ENCODE measurements around the gene ZSWIM4.
A peak's percentile ranks its signal among the peaks of the same experiment; 100 is the strongest.
"Not testable (repeated sequence)": the region's sequence is repeated elsewhere in the genome, so short reads cannot be mapped to it uniquely, and the experiment has no call there.

ZSWIM4 gene

DNA sequence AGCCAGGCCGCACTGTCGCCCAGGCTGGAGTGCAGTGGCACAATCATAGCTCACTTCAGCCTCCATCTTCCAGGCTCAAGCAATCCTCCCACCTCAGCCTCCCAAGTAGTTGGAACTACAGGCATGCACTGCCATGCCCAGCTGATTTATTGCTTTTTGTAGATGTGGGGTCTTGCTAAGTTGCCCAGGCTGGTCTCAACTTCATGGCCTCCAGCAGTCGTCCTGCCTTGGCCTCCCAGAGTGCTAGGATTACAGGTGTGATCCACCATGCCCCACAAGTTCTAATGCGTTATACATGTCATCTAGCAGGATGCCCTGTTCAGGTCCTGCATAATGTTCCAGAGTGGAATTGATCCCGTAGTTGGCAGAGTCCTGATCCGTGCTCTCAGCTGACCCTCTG lies 16.4 kb upstream of the ZSWIM4 start:
- no peak for DNase-seq

DNA sequence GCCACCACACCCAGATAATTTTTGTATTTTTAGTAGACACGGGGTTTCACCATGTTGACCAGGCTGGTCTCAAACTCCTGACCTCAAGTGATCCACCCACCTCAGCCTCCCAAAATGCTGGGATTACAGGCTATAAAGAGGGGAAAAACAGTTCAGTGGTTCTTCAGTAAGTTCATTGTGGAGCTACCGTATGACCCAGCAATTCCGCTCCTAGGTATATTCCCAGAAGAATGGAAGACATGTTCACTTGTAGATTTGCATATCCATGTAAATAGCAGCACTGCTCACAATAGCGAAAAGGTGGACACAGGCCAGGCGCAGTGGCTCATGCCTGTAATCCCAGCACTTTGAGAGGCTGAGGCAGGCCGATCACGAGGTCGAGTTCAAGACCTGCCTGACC lies 15.4 kb upstream of the ZSWIM4 start:
- not testable (repeated sequence) for DNase-seq

DNA sequence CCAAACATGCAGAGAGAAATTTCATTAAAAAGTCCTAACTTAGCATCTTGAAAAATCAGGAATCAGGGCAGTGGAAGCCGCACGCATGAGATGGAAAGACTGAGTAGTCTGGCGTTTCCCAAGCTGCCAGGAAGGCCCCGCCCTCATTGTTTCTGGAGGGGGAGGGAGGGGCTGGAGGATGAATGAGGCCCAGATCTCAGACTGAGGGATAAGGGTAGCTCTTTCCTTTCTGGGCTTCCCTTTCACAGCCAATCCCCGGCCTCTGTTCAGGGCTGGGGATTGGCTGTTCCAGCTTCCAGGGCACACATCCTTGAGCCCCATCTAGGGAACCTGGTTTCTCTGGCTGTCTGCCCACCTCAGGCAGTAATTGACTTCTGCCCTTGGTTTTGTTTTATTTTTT lies 13.7 kb upstream of the ZSWIM4 start:
- peak; percentile 36 for DNase-seq

DNA sequence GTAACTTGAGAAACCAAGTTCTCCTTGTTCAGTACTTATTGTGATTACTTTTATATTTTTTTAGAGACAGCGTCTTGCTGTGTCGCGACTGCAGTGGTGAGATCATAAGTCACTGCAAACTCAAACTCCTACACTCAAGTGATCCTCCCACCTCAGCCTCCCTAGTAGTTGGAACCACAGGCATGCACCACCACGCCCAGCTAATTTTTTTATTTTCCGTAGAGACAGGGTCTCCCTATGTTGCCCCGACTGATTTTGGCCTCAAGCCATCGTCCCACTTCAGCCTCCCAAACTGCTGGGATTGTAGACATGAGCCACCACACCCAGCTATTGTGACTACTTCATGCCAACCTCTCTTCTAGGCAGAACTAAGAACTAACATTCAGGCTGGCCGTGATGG lies 12.7 kb upstream of the ZSWIM4 start:
- DNase-seq, result no peak

DNA sequence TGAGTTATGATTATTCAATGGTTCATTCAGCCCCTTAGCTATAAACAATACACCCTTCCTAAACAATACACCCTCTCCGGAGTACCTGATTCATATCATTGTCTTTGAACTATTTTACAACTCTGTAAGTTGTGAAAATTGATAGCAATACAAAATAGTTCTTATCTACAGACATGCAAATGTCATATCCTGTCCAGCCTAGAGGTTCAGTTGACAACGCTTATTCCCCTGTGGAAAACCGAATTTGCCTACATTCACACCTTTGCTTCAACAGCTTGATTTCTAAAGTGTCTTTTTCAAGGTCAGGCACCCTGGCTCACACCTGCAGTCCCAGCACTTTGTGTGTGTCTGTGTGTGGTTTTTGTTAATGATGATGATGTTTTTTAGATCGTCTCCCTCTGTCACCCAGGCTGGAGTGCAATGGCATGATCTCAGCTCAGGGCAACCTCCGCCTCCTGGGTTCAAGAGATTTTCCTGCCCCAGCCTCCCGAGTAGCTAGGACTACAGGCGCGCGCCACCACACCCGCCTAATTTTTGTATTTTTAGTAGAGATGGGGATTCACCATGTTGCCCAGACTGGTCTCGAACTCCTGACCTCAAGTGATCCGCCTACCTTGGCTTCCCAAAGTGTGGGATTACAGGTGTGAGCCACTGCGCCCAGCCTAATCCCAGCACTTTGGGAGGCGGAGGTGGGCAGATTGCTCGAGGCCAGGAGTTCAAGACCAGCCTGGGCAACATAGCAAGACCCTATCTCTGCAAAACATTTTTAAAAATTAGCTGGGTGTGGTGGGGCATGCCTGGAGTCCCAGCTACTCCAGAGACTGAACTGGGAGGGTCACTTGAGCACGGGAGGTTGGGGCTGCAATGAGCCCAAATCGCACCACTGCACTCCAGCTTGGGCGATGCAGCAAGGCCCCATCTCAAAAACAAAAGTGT lies 11.4 kb upstream of the ZSWIM4 start:
- no peak for DNase-seq

DNA sequence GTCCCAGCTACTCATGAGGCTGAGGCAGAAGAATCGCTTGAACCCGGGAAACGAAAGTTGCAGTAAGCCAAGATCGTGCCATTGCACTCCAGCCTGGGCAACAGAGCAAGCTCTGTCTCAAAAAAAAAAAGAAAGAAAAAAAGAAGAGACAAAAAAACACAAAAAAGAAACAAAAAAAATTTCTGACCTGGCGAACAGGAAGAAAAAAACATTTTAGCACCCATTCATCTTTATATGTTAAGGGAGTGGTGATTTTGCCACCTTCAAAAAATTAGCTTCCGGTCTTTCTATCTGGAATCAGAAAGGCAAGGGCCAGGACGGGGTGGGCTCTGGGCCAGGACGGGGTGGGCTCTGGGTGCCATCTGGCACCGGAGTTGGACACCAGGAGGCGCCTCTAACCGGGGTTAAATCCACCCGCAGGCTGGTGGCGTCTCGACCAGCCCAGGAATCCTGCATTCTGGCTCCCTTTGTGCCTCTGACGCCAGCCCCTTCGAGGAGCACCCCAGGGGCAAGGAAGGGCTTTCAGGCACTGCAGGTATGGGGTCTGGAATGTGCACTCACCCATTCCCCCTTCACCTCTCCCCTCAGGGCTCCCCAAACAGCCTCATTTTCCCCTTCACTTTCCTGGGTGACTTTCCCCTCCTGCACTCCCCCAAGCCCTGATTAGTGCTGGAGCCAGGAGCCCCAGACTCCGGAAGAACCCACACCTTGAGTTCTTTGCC lies 10.4 kb upstream of the ZSWIM4 start:
- DNase-seq, result no peak

DNA sequence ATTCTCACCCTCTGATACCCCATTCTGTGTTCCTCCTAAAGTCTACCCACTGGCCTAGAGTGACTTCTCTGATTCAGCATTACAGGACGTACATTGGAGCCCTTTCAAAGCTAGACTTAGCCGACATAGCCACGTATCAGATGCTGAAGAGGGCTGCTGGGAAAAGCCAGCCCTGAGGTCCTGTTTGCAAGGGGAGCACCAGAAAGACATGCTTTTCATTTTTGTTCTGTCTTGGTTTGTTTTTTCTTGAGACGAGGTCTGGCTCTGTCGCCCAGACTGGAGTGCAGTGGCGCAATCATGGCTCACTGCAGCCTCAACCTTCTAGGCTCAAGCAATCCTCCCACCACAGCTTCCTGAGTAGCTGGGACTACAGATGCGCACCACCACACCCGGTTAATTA lies 6.3 kb upstream of the ZSWIM4 start:
- DNase-seq, result no peak

DNA sequence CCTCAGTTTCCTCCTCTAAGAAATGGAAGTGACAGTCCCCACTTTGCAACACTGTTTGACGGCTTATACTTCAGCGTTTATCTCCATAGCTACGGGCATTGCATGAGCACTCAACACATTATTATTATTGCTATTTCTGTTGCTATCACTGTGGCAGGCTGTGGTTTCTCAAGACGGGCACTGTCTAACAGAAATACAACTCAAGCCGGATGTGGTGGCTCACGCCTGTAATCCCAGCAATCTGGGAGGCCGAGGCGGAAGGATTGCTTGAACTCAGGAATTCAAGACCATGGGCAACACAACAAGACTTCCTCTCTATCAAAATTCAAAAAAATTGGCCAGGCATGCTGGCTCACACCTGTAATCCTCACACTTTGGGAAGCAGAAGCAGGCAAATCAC lies 4.9 kb upstream of the ZSWIM4 start:
- no peak for DNase-seq

DNA sequence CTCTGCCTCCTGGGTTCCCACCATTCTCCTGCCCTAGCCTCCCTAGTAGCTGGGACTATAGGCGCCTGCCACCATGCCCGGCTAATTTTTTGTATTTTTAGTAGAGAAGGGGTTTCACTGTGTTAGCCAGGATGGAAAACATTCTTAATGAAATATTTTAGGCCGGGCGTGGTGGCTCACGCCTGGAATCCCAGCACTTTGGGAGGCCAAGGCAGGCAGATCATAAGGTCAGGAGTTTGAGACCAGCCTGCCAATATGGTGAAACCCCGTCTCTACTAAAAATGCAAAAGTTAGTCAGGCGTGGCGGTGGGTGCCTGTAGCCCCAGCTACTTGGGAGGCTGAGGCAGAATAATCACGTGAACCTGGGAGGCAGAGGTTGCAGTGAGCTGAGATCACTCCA lies 1.9 kb upstream of the ZSWIM4 start:
- not testable (repeated sequence) for DNase-seq

DNA sequence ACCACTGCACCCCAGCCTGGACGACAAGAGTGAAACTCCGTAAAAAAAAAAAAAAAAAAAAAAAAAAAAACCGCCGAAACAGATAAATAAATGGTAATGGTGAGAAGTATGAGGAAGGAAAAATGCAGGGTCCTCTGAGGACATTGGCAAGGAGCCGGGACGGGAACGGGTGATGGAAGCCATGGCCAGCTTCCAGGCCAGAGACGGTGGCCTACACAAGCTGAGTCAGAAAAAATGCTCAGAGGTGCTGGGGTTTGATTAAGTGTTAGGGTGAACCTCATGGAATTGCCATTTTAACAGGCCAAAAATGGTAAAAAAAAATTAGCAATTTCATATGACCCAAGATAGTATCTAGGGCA lies 866 bp upstream of the ZSWIM4 start:
- no peak for DNase-seq

DNA sequence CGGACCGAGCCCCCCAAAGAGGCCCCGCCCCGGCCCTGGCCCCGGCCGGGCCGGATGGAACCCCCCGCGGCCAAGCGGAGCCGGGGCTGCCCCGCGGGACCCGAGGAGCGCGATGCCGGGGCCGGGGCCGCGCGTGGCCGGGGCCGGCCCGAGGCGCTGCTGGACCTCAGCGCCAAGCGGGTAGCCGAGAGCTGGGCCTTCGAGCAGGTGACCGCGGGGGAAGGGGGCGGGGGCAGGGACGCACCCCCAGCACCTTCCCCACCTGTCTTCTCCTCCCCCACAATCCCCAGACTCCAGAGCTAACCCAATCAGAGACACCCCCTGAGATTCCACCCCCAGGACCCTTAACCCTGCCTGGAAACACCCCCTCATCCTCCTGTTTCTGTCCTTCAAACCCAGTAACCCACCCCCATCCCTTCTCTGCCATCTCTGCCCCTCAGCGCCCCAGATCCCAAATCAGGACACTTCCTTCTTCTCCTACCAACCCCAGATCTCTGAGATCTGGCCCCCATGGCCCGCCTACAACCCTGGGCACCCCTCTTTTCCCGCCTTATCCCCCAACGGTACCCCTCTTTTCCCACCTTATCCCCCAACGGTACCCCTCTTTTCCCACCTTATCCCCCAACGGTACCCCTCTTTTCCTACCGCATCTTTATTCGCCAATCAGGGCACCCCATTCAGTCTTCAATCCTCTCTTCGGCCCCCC lies 505 bp downstream of the ZSWIM4 start:
- DNase-seq, result no peak

DNA sequence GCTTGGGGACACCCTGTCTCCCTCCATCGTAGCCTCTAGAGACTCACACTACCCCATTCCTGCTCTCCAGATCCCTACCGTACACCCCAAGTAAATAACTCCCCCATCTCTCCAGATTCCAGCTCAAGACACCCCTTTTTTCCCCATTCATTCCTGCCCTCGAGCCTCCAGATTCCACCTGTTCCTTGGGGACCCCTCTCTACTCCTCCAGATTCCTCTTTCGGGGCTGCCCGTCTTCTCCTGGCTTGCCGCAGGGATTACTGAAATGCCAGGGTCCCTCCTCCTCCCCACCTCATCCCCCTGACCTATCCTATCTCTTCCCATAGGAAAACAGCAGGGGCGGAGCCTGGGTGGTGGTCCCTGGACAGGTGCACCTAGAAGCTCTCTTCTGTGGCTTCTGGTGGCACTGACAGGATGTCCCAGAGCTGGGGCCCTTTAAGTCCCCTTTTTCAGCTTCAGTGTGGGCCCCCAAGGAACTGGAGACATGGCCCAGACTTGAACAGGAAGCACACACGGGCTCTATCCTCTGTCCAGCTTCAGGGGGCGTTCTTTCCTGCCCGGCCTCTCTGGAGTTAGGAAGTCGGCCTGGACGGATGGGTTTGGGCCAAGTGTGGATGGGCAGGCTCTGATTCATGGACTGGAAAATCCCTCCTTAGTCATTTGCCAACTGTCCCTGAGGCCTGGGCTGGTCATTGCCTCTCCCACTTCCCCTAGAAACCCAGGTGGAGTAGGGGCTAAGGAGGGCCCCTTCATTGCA lies 1.2 kb downstream of the ZSWIM4 start:
- no peak for DNase-seq

DNA sequence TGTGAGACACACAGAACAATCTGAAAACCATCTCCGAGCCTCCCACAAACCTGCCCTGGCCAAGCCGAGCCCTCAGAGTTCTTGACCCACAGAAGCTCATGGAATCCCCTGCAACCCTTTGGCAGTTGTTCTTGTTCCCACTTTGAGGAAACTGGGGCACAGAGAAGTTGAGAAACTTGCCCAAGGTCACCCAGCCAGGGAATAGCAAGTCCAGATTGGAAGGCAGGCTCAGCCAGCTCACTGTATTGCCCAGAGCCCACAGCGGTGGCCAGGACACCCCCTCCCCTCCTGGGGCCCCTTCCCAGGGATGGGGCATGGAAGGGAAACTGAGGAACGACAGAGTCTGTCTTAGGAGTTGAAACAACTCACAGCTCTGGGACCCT lies 1.8 kb downstream of the ZSWIM4 start:
- DNase-seq, result no peak

DNA sequence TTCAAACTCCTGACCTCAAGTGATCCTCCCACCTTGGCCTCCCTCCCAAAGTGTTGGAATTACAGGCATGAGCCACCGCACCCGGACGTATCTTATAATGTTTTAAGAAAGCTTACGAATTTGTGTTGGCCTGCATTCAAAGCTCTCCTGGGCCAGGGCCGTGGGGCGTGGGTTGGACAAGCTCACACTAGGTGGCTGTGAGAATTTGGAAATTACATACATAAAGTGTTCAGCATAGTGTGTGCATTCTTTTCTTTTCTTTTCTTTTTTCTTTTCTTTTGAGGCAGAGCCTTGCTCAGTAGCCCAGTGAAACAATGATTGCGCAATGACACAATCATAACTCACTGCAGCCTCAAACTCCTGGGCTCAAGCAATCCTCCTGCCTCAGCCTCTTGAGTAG lies 2.6 kb downstream of the ZSWIM4 start:
- DNase-seq, result no peak

DNA sequence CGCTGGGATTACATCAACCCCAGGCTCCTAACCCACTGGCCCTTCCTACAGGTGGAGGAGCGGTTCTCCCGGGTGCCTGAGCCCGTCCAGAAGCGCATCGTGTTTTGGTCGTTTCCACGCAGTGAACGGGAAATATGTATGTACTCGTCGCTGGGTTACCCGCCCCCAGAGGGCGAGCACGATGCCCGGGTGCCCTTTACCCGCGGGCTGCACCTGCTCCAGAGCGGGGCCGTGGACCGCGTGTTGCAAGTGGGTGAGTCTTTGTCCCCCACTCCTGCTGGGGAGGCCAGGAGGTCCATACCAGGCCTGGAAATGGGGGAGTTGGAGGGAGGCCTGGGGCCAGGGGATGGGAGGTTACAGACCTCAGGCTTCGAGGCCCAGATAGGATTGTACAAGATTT lies 4.4 kb downstream of the ZSWIM4 start:
- no peak for DNase-seq

DNA sequence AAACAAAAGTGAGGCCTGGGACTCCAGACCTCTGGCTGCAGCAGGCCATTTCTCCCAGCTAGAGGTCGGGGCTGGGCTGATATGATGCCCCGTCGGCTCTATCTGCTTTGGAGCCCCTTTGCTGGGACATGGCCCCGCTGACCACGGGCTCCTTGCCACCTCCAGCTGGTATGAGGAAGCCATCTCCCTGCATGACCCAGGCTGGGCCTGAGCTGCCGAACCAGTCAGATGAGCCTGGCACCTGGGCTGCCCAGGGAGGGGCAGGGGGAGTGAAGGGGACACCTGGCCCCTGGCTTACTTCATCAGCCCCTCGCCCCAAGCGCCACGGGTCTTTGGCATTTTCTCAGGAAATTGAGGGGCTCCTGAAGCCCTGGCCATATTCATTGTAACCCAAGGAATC lies 7.8 kb downstream of the ZSWIM4 start:
- DNase-seq, result no peak

DNA sequence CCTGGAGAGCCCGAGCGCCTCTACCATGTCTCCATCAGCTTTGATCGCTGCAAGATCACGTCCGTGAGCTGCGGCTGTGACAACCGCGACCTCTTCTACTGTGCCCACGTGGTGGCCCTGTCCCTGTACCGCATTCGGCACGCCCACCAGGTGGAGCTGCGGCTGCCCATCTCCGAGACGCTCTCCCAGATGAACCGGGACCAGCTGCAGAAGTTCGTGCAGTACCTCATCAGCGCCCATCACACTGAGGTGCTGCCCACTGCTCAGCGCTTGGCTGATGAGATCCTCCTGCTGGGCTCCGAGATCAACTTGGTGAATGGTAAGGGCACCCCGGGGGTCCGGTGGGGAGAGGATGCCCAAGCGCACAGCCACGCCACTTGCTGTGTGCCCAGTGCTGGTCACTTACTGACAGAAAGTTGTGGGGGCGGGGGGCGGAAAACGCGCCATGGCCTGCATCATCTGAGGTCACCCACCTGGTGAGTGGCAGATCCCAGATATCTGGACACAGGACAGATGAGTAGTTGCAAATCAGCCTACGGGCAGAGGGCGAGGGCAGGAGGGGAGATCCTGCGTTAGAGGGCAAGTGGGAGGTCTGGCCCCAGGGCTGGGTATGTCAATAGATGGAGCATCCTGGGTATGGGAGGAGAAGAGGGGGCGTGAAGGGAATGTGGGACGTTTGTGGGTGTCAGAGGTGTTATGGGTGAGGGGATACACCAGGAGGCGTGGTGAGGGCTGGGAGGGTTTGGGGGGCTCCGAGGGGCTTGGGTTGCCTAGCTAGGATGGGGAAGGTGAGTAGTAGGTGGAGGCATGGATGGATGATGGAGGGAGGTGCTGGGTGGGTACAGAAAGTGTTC lies 9.8 kb downstream of the ZSWIM4 start:
- no peak for DNase-seq

DNA sequence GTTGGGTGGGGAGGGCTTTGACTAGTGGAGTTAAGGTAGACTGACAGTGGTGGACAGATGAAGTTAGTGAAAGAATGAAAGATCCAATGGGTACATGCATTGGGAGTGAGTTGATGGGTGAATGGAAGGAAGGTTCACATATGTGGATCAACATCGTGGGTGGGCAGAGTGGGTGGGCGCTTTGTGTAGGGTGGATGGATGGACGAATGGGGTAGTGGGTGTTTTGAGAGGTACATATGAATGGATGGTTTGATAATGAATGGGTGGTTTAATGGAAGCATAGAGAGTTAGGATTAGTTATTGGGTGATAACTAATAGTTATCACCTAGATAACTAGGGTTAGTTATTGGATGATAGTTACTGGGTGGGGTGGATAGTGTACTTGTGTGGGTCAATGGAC lies 11.5 kb downstream of the ZSWIM4 start:
- no peak for DNase-seq

DNA sequence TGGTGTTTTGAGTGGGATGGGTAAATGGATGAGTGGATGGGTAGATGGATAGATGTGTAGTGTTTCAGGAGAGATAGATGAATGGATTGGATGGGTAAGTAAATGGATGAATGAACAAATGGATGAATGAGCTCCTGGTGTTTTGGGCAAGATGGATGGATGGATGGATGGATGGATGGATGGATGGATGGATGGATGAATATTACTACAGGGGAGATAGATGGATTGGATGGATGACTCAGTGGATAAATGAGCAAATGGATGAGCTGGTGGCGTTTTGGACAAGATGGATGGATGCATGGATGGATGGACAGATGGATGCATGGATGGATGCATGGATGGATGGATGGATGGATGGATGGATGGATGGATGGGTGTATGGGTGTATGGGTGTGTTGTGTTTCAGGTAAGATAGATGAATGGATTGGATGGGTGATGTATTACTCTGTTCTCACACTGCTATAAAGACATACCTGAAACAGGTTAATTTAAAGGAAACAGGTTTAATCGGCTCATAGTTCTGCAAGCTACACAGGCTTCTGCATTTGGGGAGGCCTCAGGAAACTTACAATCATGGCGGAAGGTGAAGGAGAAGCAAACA lies 12.3 kb downstream of the ZSWIM4 start:
- DNase-seq, result no peak

DNA sequence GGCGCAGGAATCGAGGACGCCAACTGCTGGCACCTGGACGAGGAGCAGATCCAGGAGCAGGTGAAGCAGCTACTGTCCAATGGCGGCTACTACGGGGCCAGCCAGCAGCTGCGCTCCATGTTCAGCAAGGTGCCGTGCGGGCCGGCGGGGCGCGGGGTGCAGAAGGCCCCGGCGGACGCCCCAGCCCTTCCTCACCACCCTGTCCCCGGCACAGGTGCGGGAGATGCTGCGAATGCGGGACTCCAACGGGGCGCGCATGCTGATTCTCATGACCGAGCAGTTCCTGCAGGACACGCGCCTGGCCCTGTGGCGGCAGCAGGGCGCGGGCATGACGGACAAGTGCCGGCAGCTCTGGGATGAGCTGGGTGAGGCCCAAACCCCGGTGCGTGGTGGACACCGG lies 13.6 kb downstream of the ZSWIM4 start:
- DNase-seq, result no peak

DNA sequence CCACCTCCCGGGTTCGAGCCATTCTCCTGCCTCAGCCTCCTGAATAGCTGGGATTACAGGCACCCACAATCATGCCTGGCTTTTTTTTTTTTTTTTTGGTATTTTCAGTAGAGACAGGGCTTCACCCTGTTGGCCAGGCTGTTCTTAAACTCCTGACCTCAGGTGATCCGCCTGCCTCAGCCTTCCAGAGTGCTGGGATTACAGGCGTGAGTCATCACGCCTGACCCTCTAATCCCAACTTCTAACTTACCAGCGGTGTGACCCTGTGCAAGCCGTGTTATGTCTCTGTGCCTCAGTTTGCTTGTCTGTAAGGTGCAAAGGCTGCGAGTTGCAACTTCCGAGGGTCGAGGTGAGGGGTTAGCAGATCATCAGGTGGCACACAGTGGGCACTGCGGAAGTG lies 17.3 kb downstream of the ZSWIM4 start:
- DNase-seq, result no peak

DNA sequence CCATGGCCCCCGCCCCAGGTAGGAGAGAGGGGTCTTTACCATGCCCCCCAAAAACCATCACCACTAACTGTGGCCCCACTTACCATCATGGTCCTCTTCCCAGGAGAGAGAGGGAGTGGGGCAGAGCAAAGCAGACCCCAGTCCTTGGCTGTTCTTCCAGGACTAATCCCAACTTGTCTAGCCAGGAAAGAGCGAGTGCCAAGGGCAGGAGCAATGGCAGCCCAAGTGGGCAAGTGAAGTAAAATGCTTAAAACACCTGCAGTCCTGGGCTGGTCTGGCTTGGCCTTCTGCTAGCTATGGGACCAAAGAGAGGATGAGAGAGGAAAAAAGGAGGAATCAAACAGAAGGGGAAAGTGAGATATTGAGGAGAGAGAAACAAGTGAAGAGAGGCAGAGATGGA lies 17.9 kb downstream of the ZSWIM4 start:
- DNase-seq, result no peak
